HEK293 (cell line): ENCODE data around the gene HOXA10.

Experiments
- EGR2 ChIP-seq: fragments of 450-650 bp; formaldehyde crosslinking; IDR thresholded peaks from 2 replicates; pipeline ENCODE4 v1.5.1; 2016; ENCODE audit warnings: low read depth, missing biosample characterization, missing genetic modification characterization
- HIC1 ChIP-seq: fragments of 450-650 bp; formaldehyde crosslinking; IDR thresholded peaks from 2 replicates; pipeline ENCODE4 v1.5.1; 2016; ENCODE audit warnings: missing biosample characterization, missing genetic modification characterization
- HOXC10 ChIP-seq: sonication (generic); formaldehyde crosslinking; IDR thresholded peaks from 2 replicates; pipeline ENCODE4 v1.8.1; 2023; ENCODE audit warnings: mild to moderate bottlenecking, missing genetic modification reagents
- KLF10 ChIP-seq: fragments of 450-650 bp; IDR thresholded peaks from 2 replicates; pipeline ENCODE4 v1.5.1; 2018; ENCODE audit warnings: missing biosample characterization, mild to moderate bottlenecking, missing genetic modification characterization
- KLF9 ChIP-seq: fragments of 450-650 bp; formaldehyde crosslinking; IDR thresholded peaks from 2 replicates; pipeline ENCODE4 v1.5.1; 2016; ENCODE audit warnings: missing biosample characterization, missing genetic modification characterization, low read depth
- PRDM4 ChIP-seq: fragments of 450-650 bp; formaldehyde crosslinking; IDR thresholded peaks from 2 replicates; pipeline ENCODE4 v1.5.1; 2017; ENCODE audit warnings: missing biosample characterization, missing genetic modification characterization
- SP7 ChIP-seq: fragments of 450-650 bp; formaldehyde crosslinking; IDR thresholded peaks from 2 replicates; pipeline ENCODE4 v1.5.1; 2016; ENCODE audit warnings: missing biosample characterization, missing genetic modification characterization
- YY2 ChIP-seq: fragments of 450-650 bp; formaldehyde crosslinking; IDR thresholded peaks from 2 replicates; pipeline ENCODE4 v1.5.1; 2016; ENCODE audit warnings: missing biosample characterization, missing genetic modification characterization
- ZBTB48 ChIP-seq: fragments of 450-650 bp; formaldehyde crosslinking; IDR thresholded peaks from 2 replicates; pipeline ENCODE4 v1.5.1; 2016; ENCODE audit warnings: missing biosample characterization, missing genetic modification characterization
- ZBTB8A ChIP-seq: fragments of 450-650 bp; formaldehyde crosslinking; IDR thresholded peaks from 2 replicates; pipeline ENCODE4 v1.5.1; 2016; ENCODE audit warnings: missing biosample characterization, missing genetic modification characterization
- ZEB2 ChIP-seq: fragments of 450-650 bp; formaldehyde crosslinking; IDR thresholded peaks from 2 replicates; pipeline ENCODE4 v1.5.1; 2016; ENCODE audit warnings: missing biosample characterization, missing genetic modification characterization
- ZNF138 ChIP-seq: fragments of 450-650 bp; formaldehyde crosslinking; IDR thresholded peaks from 2 replicates; pipeline ENCODE4 v1.5.1; 2016; ENCODE audit warnings: missing biosample characterization, missing genetic modification characterization, borderline replicate concordance
- ZNF24 ChIP-seq: fragments of 450-650 bp; formaldehyde crosslinking; IDR thresholded peaks from 2 replicates; pipeline ENCODE4 v1.5.1; 2016; ENCODE audit warnings: missing biosample characterization, missing genetic modification characterization
- ZNF280D ChIP-seq: fragments of 450-650 bp; formaldehyde crosslinking; IDR thresholded peaks from 2 replicates; pipeline ENCODE4 v1.5.1; 2016; ENCODE audit warnings: missing biosample characterization, missing genetic modification characterization
- ZNF311 ChIP-seq: fragments of 450-650 bp; formaldehyde crosslinking; IDR thresholded peaks from 2 replicates; pipeline ENCODE4 v1.5.1; 2017; ENCODE audit warnings: missing biosample characterization, missing genetic modification characterization, borderline replicate concordance
- ZNF341 ChIP-seq: fragments of 450-650 bp; formaldehyde crosslinking; IDR thresholded peaks from 2 replicates; pipeline ENCODE4; 2016; ENCODE audit warnings: low read depth, missing biosample characterization, missing genetic modification characterization
- ZNF37A ChIP-seq: fragments of 450-650 bp; IDR thresholded peaks from 2 replicates; pipeline ENCODE4 v1.5.1; 2018; ENCODE audit warnings: missing biosample characterization, missing genetic modification characterization
- ZNF426 ChIP-seq: fragments of 450-650 bp; formaldehyde crosslinking; IDR thresholded peaks from 2 replicates; pipeline ENCODE4 v1.5.1; 2017; ENCODE audit warnings: missing biosample characterization, missing genetic modification characterization, mild to moderate bottlenecking, inconsistent platforms, moderate library complexity
- ZNF501 ChIP-seq: fragments of 450-650 bp; formaldehyde crosslinking; IDR thresholded peaks from 2 replicates; pipeline ENCODE4 v1.5.1; 2016; ENCODE audit warnings: missing biosample characterization, missing genetic modification characterization
- ZNF544 ChIP-seq: fragments of 450-650 bp; formaldehyde crosslinking; IDR thresholded peaks from 2 replicates; pipeline ENCODE4 v1.5.0; 2017; ENCODE audit warnings: missing biosample characterization, missing genetic modification characterization
- ZNF548 ChIP-seq: fragments of 450-650 bp; formaldehyde crosslinking; IDR thresholded peaks from 2 replicates; pipeline ENCODE4 v1.5.1; 2016; ENCODE audit warnings: missing biosample characterization, missing genetic modification characterization
- ZNF624 ChIP-seq: fragments of 450-650 bp; formaldehyde crosslinking; IDR thresholded peaks from 2 replicates; pipeline ENCODE4 v1.5.1; 2017; ENCODE audit warnings: missing biosample characterization, missing genetic modification characterization
- ZNF654 ChIP-seq: fragments of 450-650 bp; formaldehyde crosslinking; IDR thresholded peaks from 2 replicates; pipeline ENCODE4 v1.5.1; 2016; ENCODE audit warnings: low read depth, missing biosample characterization, missing genetic modification characterization
- ZNF677 ChIP-seq: fragments of 450-650 bp; IDR thresholded peaks from 2 replicates; pipeline ENCODE4 v1.5.0; 2018; ENCODE audit warnings: missing biosample characterization, mild to moderate bottlenecking, missing genetic modification characterization, moderate library complexity
- ZNF707 ChIP-seq: fragments of 450-650 bp; formaldehyde crosslinking; IDR thresholded peaks from 2 replicates; pipeline ENCODE4 v1.5.1; 2016; ENCODE audit warnings: missing biosample characterization, missing genetic modification characterization
- ZNF776 ChIP-seq: fragments of 450-650 bp; formaldehyde crosslinking; IDR thresholded peaks from 2 replicates; pipeline ENCODE4 v1.5.0; 2017; ENCODE audit warnings: missing biosample characterization, missing genetic modification characterization, borderline replicate concordance
- ZNF843 ChIP-seq: fragments of 450-650 bp; formaldehyde crosslinking; IDR thresholded peaks from 2 replicates; pipeline ENCODE4 v1.5.1; 2016; ENCODE audit warnings: missing biosample characterization, missing genetic modification characterization
- TF ChIP-seq, protein P1 (sequence below): fragments of 450-650 bp; formaldehyde crosslinking; IDR thresholded peaks from 2 replicates; pipeline ENCODE4 v1.5.1; 2016; ENCODE audit warnings: missing biosample characterization, missing genetic modification characterization

HOXA10 gene

GRCh38 chr7:27145914-27146412 is 28.2 kb downstream of the HOXA10 start (continued):
- TF ChIP-seq YY2 (tag by site-specific recombination), result no peak
- TF ChIP-seq ZNF677 (tag by site-specific recombination), result no peak
- no peak for TF ChIP-seq ZNF37A (tag by site-specific recombination)
- no peak for TF ChIP-seq KLF10
- TF ChIP-seq ZNF24 (tag by site-specific recombination), result no peak
- TF ChIP-seq ZNF280D, result no peak
- TF ChIP-seq ZNF548, result no peak
- TF ChIP-seq ZBTB8A (tag by site-specific recombination), result 0 out of 2 replicates have a peak, but pooled peaks have one; percentile 33
- TF ChIP-seq ZNF544 (tag by site-specific recombination), result no peak
- TF ChIP-seq EGR2 (tag by site-specific recombination), result peak; percentile 54; the same call in 1 of the 2 replicates
- TF ChIP-seq HIC1 (tag by site-specific recombination), result no peak
- no peak for TF ChIP-seq ZNF843 (tag by site-specific recombination)
- TF ChIP-seq KLF9 (tag by site-specific recombination), result no peak
- TF ChIP-seq SP7 (tag by site-specific recombination), result 0 out of 2 replicates have a peak, but pooled peaks have one; percentile 18
- TF ChIP-seq ZNF776 (tag by site-specific recombination), result no peak
- no peak for TF ChIP-seq ZNF138 (tag by site-specific recombination)
- TF ChIP-seq, protein P1, sequence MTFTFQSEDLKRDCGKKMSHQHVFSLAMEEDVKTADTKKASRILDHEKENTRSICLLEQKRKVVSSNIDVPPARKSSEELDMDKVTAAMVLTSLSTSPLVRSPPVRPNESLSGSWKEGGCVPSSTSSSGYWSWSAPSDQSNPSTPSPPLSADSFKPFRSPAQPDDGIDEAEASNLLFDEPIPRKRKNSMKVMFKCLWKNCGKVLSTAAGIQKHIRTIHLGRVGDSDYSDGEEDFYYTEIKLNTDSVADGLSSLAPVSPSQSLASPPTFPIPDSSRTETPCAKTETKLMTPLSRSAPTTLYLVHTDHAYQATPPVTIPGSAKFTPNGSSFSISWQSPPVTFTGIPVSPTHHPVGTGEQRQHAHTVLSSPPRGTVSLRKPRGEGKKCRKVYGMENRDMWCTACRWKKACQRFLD (tag by site-specific recombination), result no peak
- TF ChIP-seq ZNF311 (tag by site-specific recombination), result no peak
- TF ChIP-seq ZNF341 (tag by site-specific recombination), result no peak
- TF ChIP-seq ZNF707, result no peak
- TF ChIP-seq ZNF624 (tag by site-specific recombination), result no peak
- TF ChIP-seq ZBTB48 (tag by site-specific recombination), result no peak
- no peak for TF ChIP-seq ZEB2 (tag by site-specific recombination)
- TF ChIP-seq HOXC10, result no peak
- no peak; the same call in 1 of the 2 replicates for TF ChIP-seq ZNF426 (tag by site-specific recombination)
- no peak for TF ChIP-seq ZNF654 (tag by site-specific recombination)
- no peak for TF ChIP-seq ZNF501 (tag by site-specific recombination)
- no peak for TF ChIP-seq PRDM4
